K562 (cell line): ENCODE results near the gene HOXA9. TPM values are rescaled to one million over a fixed set of nuclear protein-coding genes. Genes with fewer than 3 reads are reported as not detected.

Experiments
- ATAC-seq: fragments of 200-7000 bp; cut with Tn5 transposase; 3 replicates; pipeline ENCODE4 v1.9.1; 2020; ENCODE audit warnings: moderate library complexity
- BruUV-seq: library from RNA; stranded (reverse); fragments of 400-500 nt; replicated peaks from 2 replicates; lab custom pipeline; 2021; lab: Mats Ljungman, UMichigan
- CTCF ChIA-PET: fragments of 300-600 bp; formaldehyde crosslinking; extraction: SDS; loops from one replicate; lab custom pipeline; 2021; ENCODE audit warnings: low intra/inter-chr PET ratio; lab: Yijun Ruan, JAX
- POLR2A ChIA-PET: fragments of 300-600, 350-650 bp; sonication (Branson Sonifier 250); formaldehyde crosslinking; extraction: SDS; loops from one replicate; lab custom pipeline; 2021; ENCODE audit warnings: antibody characterized with exemption, inconsistent platforms; lab: Yijun Ruan, JAX
- DNase-seq, 4 experiments: peaks; one replicate each; pipeline versions ENCODE4 v3.0.0 to v3.0.0-alpha.2; 2011 to 2018; ENCODE audit warnings: low spot score in 3 of 4, mixed read lengths in 3 of 4; ENCODE audit errors: extremely low read depth in 1 of 4
- FAIRE-seq: peaks from 2 replicates; lab custom pipeline; 2011; peaks lifted over from hg19 to GRCh38; lab: Jason Lieb, UNC
- H2AFZ ChIP-seq: 2 replicates; pipeline ENCODE4 v1.6.0; 2011; ENCODE audit warnings: low read depth, low read length, control low read depth, inconsistent platforms
- H3K27ac ChIP-seq: fragments of 200-600 bp; 3 replicates; pipeline ENCODE4 v1.8.0; 2011; ENCODE audit warnings: low read depth, mild to moderate bottlenecking, control low read depth, inconsistent platforms, low read length, moderate library complexity, mixed read lengths; ENCODE audit errors: extremely low read depth
- H3K27me3 ChIP-seq, 2 experiments: fragments of 300-600 bp in 1 of 2; 2 replicates in 1 of 2; 3 replicates in 1 of 2; pipeline versions ENCODE4 v1.6.0 to v1.8.0; 2011; ENCODE audit warnings: inconsistent platforms in 2 of 2, low read length in 2 of 2, mild to moderate bottlenecking in 1 of 2, mixed read lengths in 1 of 2, moderate library complexity in 1 of 2; ENCODE audit not compliant: control insufficient read depth in 2 of 2, insufficient read depth in 2 of 2
- H3K36me3 ChIP-seq: fragments of 300-600 bp; 3 replicates; pipeline ENCODE4 v1.8.0; 2011; ENCODE audit warnings: mild to moderate bottlenecking, low read length, inconsistent platforms; ENCODE audit not compliant: control insufficient read depth, insufficient read depth
- H3K4me1 ChIP-seq, 2 experiments: fragments of 200-600 bp in 1 of 2; replicated peaks in 1 of 2; 2 replicates in 1 of 2; 3 replicates in 1 of 2; pipeline versions ENCODE4 v1.5.1 to v1.8.0; 2011; ENCODE audit warnings: inconsistent platforms in 2 of 2, low read length in 2 of 2, mild to moderate bottlenecking in 1 of 2, mixed read lengths in 1 of 2, moderate library complexity in 1 of 2; ENCODE audit not compliant: control insufficient read depth in 2 of 2, insufficient read depth in 2 of 2
- H3K4me2 ChIP-seq: 2 replicates; pipeline ENCODE4 v1.6.1; 2011; ENCODE audit warnings: low read length, control low read depth, inconsistent platforms, mixed read lengths; ENCODE audit not compliant: insufficient read depth
- H3K4me3 ChIP-seq: fragments of 200-600 bp; sonication (generic), shearing (Covaris generic); 2 replicates; pipeline ENCODE4 v1.5.1; 2016; ENCODE audit warnings: control low read depth, inconsistent platforms
- H3K79me2 ChIP-seq: fragments of 200-600 bp; 3 replicates; pipeline ENCODE4 v1.8.0; 2011; ENCODE audit warnings: low read length, inconsistent platforms; ENCODE audit not compliant: control insufficient read depth, insufficient read depth
- H3K9ac ChIP-seq, 2 experiments: 2 replicates each; pipeline versions ENCODE4 v1.6.0 to v1.6.1; 2011; ENCODE audit warnings: low read depth in 2 of 2, low read length in 2 of 2, control low read depth in 1 of 2, inconsistent platforms in 1 of 2, mild to moderate bottlenecking in 1 of 2, mixed read lengths in 1 of 2; ENCODE audit not compliant: insufficient read depth in 1 of 2
- H3K9me1 ChIP-seq: one replicate; pipeline ENCODE4 v1.6.0; 2011; ENCODE audit warnings: inconsistent platforms, mild to moderate bottlenecking, low read length, moderate library complexity; ENCODE audit not compliant: control insufficient read depth, insufficient read depth
- H3K9me3 ChIP-seq: replicated peaks from 2 replicates; pipeline ENCODE4 v1.5.1; 2011; ENCODE audit warnings: low read depth, low read length, inconsistent platforms; ENCODE audit not compliant: control insufficient read depth, insufficient read depth
- H4K20me1 ChIP-seq: replicated peaks from 2 replicates; pipeline ENCODE4 v1.6.1; 2011; ENCODE audit warnings: low read length, inconsistent platforms, mixed read lengths; ENCODE audit not compliant: control insufficient read depth, insufficient read depth
- KDM4B ChIP-seq, 2 experiments: fragments of 450-650 bp in 1 of 2; sonication (generic) in 1 of 2; IDR thresholded peaks; 2 replicates each; pipeline ENCODE4 v1.6.1; 2016 to 2017; ENCODE audit warnings: borderline replicate concordance in 2 of 2, antibody characterized with exemption in 1 of 2, low read depth in 1 of 2, mild to moderate bottlenecking in 1 of 2
- PCBP2 ChIP-seq: fragments of 200-400 bp; formaldehyde crosslinking; IDR thresholded peaks from 2 replicates; pipeline ENCODE4 v1.6.1; 2018; ENCODE audit warnings: low read length, low read depth, mild to moderate bottlenecking, moderate library complexity; ENCODE audit not compliant: poor library complexity, severe bottlenecking
- ZBED1 ChIP-seq: IDR thresholded peaks from 2 replicates; pipeline ENCODE4 v1.6.1; 2014
- WGBS: fragments of 100-300 bp; shearing (Covaris generic); methylation state at CpG from one replicate; pipeline ENCODE4 v1.1.6; 2016; ENCODE audit warnings: low coverage, mixed read lengths; ENCODE audit not compliant: insufficient coverage; ENCODE audit errors: missing lambda C conversion rate; 5-methylcytosine and 5-hydroxymethylcytosine counted together
- in situ Hi-C: fragments of 300-500 bp; cut with MboI; formaldehyde crosslinking; loops from 4 replicates; pipeline ENCODE4 v1.15.0; 2018; ENCODE audit warnings: inconsistent platforms, mixed read lengths
- intact Hi-C: fragments of 100-400 bp; cut with micrococcal nuclease; formaldehyde crosslinking; loops from 2 replicates; pipeline ENCODE4 v1.14.2; 2022
- polyA plus RNA-seq, 8 experiments: library from polyadenylated mRNA; depleted of rRNA in 4 of 8; stranded (reverse) in 5 of 8; unstranded in 3 of 8; fragments of >200 nt; fragmentation: Nextera tagmentation in 2 of 8; fragmentation: Illumina TruSeq in 1 of 8; extraction: Ambion mirVana in 2 of 8; extraction: Trizol in 1 of 8; gene quantifications; 2 replicates each; pipeline versions ENCODE4 v1.2.1 to v1.2.3, GENCODE V29; 2011 to 2014; ENCODE audit warnings: inconsistent platforms in 1 of 8, missing spikeins in 1 of 8
- total RNA-seq, 7 experiments: library from RNA; depleted of rRNA in 6 of 7; stranded (reverse); fragments of >200 nt in 6 of 7; fragmentation: Illumina TruSeq in 2 of 7; extraction: Trizol in 2 of 7; gene quantifications; 2 replicates each; pipeline versions ENCODE4 v1.2.1 to v1.2.3, GENCODE V29; 2011 to 2021; ENCODE audit warnings: low replicate concordance in 1 of 7
- TF ChIP-seq, protein P1 (sequence below): fragments of 250-450 bp; sonication (Bioruptor Pico); IDR thresholded peaks from 2 replicates; pipeline ENCODE4 v1.9.0; 2021; ENCODE audit warnings: mild to moderate bottlenecking, inconsistent platforms
- TF ChIP-seq, protein P2 (sequence below), 2 experiments: IDR thresholded peaks; 2 replicates each; pipeline ENCODE4 v1.6.1; 2011; ENCODE audit warnings: borderline replicate concordance in 1 of 2, control low read depth in 1 of 2, low read depth in 1 of 2, low read length in 1 of 2, mild to moderate bottlenecking in 1 of 2, mixed read lengths in 1 of 2, moderate library complexity in 1 of 2; ENCODE audit not compliant: insufficient read depth in 1 of 2, insufficient read length in 1 of 2, poor library complexity in 1 of 2, severe bottlenecking in 1 of 2; ENCODE audit errors: extremely low read depth in 1 of 2
- TF ChIP-seq, protein P3 (sequence below), 2 experiments: fragments of 200-800 bp in 1 of 2; sonication (Bioruptor generic) in 1 of 2; sonication (generic) in 1 of 2; formaldehyde crosslinking in 1 of 2; IDR thresholded peaks in 1 of 2; conservative IDR thresholded peaks in 1 of 2; 2 replicates each; pipeline versions ENCODE4 v1.5.0 to v1.6.1; 2016 to 2020; ENCODE audit warnings: missing compliant biosample characterization in 1 of 2, missing genetic modification characterization in 1 of 2, missing genetic modification reagents in 1 of 2
- TF ChIP-seq, protein P4 (sequence below): fragments of 250-450 bp; sonication (Bioruptor Pico); IDR thresholded peaks from 2 replicates; pipeline ENCODE4 v1.8.0; 2022; ENCODE audit warnings: inconsistent platforms
- TF ChIP-seq, protein P5 (sequence below): sonication (generic); formaldehyde crosslinking; IDR thresholded peaks from 2 replicates; pipeline ENCODE4 v1.8.0; 2022; ENCODE audit warnings: mild to moderate bottlenecking, missing genetic modification reagents

HOXA9 gene
- total and polyA plus RNA-seq, 9 of the 15 experiments (the other 6 are each of a cell fraction or from before 2014, with no cell fraction given) = not detected

DNA sequence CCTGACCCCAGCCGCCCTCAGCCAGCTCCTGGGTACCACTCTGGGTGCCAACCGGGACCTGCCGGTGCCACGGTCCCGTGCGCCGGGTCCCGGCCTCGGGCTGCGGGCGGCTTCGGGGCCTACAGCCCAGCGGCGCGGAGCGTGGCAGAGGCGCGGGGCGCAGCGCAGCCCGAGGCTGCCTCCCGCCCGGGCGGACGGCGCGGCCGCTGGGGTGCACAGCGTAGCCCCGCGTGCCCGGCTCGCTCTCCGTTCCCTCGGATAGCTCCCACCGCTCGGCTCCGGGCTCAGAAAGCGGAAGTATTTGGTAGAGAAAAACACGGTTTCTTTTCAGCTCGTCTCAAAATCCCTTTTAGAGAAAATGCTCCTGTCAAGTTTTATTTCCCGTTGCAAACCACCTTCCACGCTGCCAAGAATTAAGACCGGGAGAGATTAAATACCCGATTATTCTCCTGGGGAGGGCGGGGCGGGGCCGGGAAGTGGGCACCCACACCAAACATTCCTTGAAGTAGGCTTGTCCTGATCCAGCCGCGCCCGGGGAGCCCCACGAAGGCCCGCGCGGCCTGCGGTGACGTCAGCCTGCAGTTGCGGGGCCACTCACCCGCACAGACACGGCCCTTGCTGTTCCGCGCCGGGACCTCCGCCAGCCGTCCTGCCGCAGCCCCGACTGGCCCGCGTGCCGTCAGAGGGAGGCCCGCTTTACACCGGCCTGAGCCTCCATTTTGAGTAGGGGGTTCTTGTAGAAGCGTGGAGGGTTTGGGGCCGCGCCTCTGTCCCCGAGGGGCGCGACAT is 27.4 kb upstream of the HOXA9 start (continued):
- TF ChIP-seq PCBP2 = no peak
- TF ChIP-seq, protein P1, sequence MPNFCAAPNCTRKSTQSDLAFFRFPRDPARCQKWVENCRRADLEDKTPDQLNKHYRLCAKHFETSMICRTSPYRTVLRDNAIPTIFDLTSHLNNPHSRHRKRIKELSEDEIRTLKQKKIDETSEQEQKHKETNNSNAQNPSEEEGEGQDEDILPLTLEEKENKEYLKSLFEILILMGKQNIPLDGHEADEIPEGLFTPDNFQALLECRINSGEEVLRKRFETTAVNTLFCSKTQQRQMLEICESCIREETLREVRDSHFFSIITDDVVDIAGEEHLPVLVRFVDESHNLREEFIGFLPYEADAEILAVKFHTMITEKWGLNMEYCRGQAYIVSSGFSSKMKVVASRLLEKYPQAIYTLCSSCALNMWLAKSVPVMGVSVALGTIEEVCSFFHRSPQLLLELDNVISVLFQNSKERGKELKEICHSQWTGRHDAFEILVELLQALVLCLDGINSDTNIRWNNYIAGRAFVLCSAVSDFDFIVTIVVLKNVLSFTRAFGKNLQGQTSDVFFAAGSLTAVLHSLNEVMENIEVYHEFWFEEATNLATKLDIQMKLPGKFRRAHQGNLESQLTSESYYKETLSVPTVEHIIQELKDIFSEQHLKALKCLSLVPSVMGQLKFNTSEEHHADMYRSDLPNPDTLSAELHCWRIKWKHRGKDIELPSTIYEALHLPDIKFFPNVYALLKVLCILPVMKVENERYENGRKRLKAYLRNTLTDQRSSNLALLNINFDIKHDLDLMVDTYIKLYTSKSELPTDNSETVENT (CRISPR knock-in tag) = no peak

DNA sequence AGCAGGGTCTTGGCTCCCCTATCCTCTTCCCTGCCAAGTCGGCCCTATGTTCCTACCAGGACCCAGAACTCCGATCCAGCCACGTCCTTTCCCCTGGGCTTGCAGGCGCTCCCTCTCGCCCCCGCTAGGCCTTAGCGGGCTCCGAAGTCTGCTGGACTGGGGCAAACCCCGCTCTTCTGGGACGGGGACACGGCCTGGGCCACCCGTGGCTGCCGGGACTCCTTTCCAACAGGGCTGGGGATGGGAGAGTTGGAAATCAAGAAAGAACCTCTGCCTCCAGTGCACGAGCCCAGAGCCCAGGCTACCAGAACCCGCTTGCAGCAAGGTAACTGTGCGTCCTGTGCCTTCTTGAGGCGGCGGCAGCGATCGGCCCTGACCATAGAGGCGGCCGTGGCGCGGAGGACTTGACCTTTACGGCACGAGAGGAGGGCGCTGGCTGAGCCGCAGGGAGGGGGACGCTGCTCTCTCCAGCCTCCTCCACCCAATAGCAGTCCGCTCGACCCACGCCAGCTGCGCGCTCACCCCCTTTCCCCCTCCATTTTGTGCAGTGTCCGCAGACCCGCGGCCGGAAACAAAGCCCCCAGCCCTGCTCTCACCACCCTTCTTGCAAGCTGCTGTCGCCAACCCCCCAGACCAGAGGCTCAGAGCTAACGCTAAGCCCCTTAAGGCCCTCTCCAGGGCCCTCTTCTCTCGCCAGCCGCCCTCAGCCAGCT is 26.7 kb upstream of the HOXA9 start:
- DNase-seq (no peak), FAIRE-seq (no peak), ATAC-seq (no peak)
- intact Hi-C loops = no loop called here
- Histone ChIP-seq H3K79me2 (no peaks in the 10 kb centered on the region), H3K9me3 (no peaks in the 10 kb centered on the region), H3K4me3 (no peak overlapping the region), H3K27me3 (peaks cover 28 to 59% of the 10 kb centered on the region in 2 experiments), H3K27ac (no peak overlapping the region), H4K20me1 (no peaks in the 10 kb centered on the region), H2AFZ (no peak overlapping the region), H3K9ac (no peak overlapping the region), H3K4me1 (peaks cover 0 to 18% of the 10 kb centered on the region in 2 experiments; a peak in 2 of 5 replicates), H3K4me2 (no peak overlapping the region), H3K36me3 (no peaks in the 10 kb centered on the region), H3K9me1 (no peaks in the 10 kb centered on the region)
- BruUV-seq = no TSS peak
- ChIA-PET POLR2A (no interaction called here), CTCF (no interaction called here)
- WGBS = 9% methylated on average over 31 of the region's 42 CpGs
- in situ Hi-C loops = no loop called here
- TF ChIP-seq, protein P2, sequence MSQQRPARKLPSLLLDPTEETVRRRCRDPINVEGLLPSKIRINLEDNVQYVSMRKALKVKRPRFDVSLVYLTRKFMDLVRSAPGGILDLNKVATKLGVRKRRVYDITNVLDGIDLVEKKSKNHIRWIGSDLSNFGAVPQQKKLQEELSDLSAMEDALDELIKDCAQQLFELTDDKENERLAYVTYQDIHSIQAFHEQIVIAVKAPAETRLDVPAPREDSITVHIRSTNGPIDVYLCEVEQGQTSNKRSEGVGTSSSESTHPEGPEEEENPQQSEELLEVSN (IDR thresholded peaks at IDR 0.05; ENCODE audit: borderline replicate concordance in 1 of 2, extremely low read depth in 1 of 2, insufficient read depth in 1 of 2, insufficient read length in 1 of 2, low read depth in 1 of 2, low read length in 1 of 2, poor library complexity in 1 of 2, severe bottlenecking in 1 of 2) = no peak
- TF ChIP-seq, protein P3, sequence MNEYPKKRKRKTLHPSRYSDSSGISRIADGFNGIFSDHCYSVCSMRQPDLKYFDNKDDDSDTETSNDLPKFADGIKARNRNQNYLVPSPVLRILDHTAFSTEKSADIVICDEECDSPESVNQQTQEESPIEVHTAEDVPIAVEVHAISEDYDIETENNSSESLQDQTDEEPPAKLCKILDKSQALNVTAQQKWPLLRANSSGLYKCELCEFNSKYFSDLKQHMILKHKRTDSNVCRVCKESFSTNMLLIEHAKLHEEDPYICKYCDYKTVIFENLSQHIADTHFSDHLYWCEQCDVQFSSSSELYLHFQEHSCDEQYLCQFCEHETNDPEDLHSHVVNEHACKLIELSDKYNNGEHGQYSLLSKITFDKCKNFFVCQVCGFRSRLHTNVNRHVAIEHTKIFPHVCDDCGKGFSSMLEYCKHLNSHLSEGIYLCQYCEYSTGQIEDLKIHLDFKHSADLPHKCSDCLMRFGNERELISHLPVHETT (CRISPR knock-in tag; conservative IDR thresholded peaks at IDR 0.05 in 1 of 2, IDR thresholded peaks at IDR 0.05 in 1 of 2) = no peak
- TF ChIP-seq, protein P4, sequence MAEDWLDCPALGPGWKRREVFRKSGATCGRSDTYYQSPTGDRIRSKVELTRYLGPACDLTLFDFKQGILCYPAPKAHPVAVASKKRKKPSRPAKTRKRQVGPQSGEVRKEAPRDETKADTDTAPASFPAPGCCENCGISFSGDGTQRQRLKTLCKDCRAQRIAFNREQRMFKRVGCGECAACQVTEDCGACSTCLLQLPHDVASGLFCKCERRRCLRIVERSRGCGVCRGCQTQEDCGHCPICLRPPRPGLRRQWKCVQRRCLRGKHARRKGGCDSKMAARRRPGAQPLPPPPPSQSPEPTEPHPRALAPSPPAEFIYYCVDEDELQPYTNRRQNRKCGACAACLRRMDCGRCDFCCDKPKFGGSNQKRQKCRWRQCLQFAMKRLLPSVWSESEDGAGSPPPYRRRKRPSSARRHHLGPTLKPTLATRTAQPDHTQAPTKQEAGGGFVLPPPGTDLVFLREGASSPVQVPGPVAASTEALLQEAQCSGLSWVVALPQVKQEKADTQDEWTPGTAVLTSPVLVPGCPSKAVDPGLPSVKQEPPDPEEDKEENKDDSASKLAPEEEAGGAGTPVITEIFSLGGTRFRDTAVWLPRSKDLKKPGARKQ (CRISPR knock-in tag) = no peak
- no peak for TF ChIP-seq KDM4B (IDR thresholded peaks at IDR 0.05; ENCODE audit: borderline replicate concordance in 2 of 2, low read depth in 1 of 2)
- TF ChIP-seq ZBED1 = no peak
- TF ChIP-seq, protein P5, sequence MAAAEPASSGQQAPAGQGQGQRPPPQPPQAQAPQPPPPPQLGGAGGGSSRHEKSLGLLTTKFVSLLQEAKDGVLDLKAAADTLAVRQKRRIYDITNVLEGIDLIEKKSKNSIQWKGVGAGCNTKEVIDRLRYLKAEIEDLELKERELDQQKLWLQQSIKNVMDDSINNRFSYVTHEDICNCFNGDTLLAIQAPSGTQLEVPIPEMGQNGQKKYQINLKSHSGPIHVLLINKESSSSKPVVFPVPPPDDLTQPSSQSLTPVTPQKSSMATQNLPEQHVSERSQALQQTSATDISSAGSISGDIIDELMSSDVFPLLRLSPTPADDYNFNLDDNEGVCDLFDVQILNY = no peak
